Measurements from ENCODE around the gene CTNNBL1.

DNA sequence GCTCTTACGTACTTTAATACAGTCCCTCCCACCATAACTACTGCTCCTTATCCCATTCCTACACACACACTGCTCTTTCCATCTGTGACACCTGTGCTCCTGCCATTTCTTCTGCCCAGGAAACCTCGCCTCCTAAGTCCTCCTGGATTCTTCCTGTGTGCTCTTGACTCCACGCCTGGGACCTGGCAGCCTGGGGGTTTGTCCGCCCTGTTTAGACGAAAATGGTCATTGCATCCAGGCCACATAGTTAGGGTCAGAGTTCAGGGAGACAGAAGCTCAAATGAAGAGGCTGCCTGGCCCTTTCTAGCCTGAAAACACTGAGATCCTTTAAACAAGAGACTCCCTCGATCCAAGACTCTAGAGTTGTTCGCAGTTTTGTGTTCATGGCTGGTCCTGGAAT lies 17.4 kb upstream of the CTNNBL1 start:
- TF ChIP-seq, protein P1, sequence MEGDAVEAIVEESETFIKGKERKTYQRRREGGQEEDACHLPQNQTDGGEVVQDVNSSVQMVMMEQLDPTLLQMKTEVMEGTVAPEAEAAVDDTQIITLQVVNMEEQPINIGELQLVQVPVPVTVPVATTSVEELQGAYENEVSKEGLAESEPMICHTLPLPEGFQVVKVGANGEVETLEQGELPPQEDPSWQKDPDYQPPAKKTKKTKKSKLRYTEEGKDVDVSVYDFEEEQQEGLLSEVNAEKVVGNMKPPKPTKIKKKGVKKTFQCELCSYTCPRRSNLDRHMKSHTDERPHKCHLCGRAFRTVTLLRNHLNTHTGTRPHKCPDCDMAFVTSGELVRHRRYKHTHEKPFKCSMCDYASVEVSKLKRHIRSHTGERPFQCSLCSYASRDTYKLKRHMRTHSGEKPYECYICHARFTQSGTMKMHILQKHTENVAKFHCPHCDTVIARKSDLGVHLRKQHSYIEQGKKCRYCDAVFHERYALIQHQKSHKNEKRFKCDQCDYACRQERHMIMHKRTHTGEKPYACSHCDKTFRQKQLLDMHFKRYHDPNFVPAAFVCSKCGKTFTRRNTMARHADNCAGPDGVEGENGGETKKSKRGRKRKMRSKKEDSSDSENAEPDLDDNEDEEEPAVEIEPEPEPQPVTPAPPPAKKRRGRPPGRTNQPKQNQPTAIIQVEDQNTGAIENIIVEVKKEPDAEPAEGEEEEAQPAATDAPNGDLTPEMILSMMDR (IDR thresholded peaks at IDR 0.05) = no peak
- no peak for TF ChIP-seq POLR2AphosphoS5 (IDR thresholded peaks at IDR 0.05; ENCODE audit: low read depth, low read length)
- no peak for TF ChIP-seq SIN3A (IDR thresholded peaks at IDR 0.05; ENCODE audit: borderline replicate concordance, insufficient read depth, low read depth, low read length)
- TF ChIP-seq, protein P2, sequence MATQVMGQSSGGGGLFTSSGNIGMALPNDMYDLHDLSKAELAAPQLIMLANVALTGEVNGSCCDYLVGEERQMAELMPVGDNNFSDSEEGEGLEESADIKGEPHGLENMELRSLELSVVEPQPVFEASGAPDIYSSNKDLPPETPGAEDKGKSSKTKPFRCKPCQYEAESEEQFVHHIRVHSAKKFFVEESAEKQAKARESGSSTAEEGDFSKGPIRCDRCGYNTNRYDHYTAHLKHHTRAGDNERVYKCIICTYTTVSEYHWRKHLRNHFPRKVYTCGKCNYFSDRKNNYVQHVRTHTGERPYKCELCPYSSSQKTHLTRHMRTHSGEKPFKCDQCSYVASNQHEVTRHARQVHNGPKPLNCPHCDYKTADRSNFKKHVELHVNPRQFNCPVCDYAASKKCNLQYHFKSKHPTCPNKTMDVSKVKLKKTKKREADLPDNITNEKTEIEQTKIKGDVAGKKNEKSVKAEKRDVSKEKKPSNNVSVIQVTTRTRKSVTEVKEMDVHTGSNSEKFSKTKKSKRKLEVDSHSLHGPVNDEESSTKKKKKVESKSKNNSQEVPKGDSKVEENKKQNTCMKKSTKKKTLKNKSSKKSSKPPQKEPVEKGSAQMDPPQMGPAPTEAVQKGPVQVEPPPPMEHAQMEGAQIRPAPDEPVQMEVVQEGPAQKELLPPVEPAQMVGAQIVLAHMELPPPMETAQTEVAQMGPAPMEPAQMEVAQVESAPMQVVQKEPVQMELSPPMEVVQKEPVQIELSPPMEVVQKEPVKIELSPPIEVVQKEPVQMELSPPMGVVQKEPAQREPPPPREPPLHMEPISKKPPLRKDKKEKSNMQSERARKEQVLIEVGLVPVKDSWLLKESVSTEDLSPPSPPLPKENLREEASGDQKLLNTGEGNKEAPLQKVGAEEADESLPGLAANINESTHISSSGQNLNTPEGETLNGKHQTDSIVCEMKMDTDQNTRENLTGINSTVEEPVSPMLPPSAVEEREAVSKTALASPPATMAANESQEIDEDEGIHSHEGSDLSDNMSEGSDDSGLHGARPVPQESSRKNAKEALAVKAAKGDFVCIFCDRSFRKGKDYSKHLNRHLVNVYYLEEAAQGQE (IDR thresholded peaks at IDR 0.05; ENCODE audit: insufficient read depth in 1 of 2, low read depth in 2 of 2, low read length in 1 of 2) = no peak
- TF ChIP-seq TCF7L2 (IDR thresholded peaks at IDR 0.05; ENCODE audit: low read depth, low read length) = no peak

Measured in Panc1 (cell line).